HL-60/S4 treated with phorbol 12-myristate 13-acetate at 8.2 ng/mL for 4 days and 3 days (cell line): ENCODE data around the gene CRTAC1.

Source experiments
- in situ Hi-C: fragments of 300-500 bp; cut with MboI; formaldehyde crosslinking; loops from 2 replicates; pipeline ENCODE4 v1.15.0; 2022; ENCODE audit warnings: low sequenced_read_pairs

The CRTAC1 gene

DNA sequence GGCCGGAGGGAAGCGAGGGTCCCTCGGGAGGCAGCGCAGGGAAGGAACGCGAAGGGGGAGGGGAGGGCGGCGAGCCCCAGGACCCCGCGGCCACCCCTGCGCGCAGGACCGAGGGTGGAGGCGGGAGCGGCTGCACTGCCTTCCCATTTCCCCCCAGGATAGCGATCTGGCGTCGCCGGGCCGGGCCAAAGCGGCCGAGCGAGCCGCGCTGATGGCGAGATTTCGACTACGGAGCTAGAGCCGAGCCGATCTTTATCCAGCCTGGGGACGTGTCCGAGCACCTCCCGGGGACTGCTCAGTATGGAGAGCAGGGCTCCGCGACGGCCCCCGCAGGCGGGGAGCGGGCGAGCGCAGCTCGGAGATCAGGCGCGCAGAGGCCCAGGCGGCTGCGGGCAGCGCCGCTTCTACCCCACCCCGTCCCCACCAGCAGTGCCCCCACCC, 590 bp upstream of the CRTAC1 start:
- in situ Hi-C loops, result loop anchor here (25.0 kb wide), 2 partner anchors 119 to 244 kb away; no protein-coding TSS in a partner anchor

DNA sequence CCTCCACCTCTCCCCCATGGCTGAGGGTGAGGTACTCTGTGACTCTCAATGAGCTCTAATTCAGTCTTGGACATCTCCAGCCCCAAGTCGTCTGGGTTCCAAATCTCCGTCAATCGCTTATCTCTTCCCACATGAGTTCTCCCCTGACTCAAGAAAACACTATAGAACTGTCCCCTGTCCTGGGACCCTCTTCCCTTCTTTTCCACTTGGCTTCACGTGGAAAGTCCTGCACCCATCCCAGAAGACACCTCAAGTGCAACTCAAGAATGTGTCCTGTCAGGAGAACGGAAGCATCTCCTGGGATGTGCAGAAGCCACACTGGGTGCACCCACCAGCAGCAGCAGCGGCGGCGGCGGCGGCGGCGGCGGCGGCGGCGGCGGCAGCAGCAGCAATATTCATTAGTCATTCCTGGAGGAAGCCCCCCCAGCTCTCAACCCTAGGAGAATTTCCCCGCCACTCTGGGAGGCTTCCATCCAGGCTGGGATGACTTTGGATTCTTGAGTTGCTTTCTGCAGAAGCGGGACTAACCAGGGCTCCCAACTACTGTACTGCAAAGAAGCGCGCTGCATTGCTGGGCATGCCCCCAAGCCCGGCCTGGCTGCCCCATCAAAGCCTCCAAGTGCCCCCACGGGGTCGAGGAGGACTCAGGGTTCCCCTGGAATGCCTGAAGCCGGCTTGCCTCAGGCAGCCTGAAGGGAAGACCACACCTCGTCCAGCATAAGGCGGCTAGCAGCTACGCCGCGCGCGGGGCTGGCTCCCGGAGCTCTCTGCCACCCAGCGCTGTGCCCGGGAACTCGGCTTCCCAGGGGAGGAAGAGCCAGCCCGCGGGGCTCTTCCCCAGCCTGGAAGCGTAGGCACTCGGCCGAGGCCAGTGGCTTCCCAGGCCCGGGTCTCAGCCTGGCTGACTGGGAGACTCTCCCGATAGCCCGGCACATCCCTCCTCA, 1.0 kb downstream of the CRTAC1 start:
- in situ Hi-C loops, result loop anchor here (25.0 kb wide), 2 partner anchors 117 to 242 kb away; no protein-coding TSS in a partner anchor

DNA sequence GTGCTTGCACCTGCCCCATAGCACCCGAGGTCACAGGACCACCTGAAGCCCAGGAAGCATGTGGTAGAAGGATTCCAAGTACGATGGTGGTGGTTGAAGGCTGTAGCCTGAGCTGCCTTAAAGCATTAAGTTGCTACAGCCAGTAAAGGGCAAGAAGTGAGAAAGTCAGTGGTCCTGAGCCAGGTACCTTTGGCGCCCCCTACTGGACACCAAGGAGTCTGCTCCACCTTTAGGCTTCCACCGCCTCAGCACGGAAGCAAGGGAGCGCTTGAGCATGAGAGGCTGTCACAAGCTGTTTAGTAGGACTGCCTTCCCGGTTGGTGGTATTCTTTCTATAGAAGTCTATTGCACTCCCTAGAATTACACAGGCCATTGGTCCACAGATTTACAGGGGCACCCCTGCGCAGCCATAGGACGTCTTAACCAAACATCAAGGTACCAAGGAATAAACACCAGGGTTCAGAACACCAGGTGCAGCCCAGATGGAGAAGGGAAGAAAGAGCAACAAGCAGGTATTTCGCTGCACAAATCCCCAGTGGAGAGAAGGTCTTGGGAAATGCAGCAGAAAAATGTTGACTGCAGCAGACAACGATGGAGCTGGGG, 2.2 kb downstream of the CRTAC1 start:
- in situ Hi-C loops, result loop anchor here (25.0 kb wide), 2 partner anchors 116 to 241 kb away; no protein-coding TSS in a partner anchor

DNA sequence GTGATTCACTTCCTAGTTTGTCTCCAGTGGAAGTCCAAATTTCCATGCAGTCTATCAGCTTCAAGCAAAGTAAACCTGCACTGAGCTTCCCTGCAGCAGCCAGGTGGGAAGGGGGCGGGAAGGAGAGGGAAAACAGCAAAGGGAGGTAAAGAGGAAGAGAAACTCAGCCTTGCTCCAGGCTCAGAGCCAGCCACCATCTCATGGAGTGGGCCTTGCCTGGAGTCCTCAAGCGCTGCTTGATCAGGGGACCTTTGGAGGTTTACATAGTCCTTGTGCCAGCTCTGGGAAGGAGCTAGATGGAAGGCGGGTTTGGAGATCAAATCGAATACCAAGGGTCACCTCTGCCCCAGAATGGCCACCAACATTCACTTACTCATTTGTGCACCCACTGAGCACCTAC, 7.4 kb downstream of the CRTAC1 start:
- in situ Hi-C loops, result no loop called here

DNA sequence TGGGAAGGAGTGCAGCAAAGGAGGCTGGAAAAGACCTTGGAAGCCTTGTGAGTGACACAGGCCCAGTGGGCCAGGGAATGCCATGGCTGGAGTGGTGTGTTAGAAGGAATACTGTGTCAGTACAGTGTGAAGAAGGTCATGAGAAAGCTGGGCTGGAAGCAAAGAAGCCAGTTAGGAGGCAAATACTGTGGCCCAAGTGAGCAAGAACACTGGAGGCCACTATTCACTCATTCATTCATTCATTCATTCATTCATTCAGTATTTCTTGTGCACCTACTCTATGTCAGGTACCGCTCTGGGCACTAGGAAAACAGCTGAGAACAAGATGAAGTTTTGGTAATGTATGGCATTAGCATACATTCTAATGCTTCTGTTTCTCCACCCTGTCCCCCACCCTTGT, 9.6 kb downstream of the CRTAC1 start:
- in situ Hi-C loops, result no loop called here

DNA sequence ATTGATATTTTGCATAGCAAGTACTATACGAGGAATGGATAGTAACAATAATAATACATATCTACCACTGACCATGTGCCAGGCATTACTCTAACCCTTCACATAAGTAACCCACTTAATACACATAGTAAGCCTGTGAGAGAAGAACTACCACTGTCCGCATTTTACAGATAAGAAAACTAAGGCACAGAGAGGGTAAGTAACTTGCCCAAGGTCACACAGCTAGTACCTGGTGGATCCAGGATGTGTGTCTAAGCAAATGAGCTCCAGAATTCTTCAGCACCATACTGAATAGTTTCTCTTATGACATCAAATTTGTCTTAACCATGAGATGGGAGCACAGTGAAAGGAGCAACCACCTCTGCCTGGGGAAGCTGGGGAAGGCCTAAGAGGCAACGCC, 10.2 kb downstream of the CRTAC1 start:
- in situ Hi-C loops, result no loop called here

DNA sequence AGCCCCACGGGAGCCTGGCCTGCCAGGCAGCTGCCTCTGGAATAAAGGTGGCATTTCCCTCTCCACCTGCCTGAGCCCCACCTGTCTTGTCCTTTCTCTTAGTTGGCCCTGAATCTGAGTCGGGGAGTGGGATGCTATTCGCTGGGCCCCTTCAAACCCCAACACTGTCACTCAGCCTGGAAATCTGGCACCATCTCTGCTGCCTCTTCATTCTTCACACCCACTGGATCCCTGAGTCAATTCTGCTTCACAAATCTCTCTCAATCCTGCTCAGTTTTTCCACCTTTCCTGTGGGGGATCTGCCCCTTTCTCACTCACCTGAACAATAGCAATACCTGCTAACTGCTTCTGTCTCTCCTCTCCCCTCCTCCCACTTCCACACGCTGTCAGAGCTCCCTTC, 10.6 kb downstream of the CRTAC1 start:
- in situ Hi-C loops, result no loop called here

DNA sequence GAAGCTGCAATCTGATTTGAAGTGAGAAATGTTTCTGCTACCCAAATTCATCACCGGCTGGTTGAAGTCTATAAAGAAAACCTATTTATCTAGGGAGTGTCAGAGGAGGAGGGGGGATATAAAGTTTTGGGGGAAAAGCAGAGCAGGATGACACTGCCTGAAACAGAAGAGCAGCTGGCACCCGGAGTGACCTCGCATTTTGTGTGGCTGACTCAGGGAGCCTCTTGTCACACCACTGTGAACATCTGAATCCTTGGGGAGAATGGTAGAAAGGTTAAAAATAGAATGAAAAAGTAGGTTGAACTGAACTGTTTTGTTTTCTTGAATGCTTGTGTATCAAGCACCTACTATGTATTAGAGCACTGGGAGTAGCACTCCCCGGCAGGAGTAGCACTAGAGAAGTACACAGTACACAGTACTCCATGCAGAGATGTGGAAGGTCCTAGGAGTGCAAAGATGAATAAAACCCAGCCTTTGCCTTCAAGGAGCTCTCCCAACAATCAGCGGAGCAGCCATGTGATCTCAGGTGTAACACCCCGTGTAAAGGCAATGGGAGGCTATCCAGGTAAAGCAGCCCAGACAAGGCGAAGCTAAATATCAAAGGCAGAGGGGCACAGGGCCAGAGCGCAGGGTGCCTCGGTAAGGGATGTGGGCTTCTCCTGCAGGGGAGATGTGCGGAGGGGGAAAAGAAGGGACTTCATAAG, 13.5 kb downstream of the CRTAC1 start:
- in situ Hi-C loops, result no loop called here

DNA sequence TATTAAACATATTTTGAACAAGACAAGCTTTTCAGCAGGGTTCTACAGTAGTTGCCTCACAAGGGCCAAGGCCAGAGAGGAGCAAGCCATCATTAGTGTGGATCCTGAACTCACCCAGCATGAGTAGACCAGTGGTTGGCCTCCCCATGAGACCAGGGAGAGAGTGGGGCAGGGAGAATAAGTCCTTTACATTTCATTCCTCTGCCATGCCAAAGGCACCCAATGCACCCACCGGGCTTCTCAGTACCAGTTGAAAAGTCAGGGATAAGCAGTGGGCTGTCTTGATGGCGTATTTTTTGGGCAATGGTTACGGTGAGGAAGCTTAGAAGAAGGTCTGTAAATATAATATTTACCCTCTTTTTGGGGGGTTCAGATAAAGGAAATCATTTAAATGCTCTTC, 16.6 kb downstream of the CRTAC1 start:
- in situ Hi-C loops, result no loop called here

DNA sequence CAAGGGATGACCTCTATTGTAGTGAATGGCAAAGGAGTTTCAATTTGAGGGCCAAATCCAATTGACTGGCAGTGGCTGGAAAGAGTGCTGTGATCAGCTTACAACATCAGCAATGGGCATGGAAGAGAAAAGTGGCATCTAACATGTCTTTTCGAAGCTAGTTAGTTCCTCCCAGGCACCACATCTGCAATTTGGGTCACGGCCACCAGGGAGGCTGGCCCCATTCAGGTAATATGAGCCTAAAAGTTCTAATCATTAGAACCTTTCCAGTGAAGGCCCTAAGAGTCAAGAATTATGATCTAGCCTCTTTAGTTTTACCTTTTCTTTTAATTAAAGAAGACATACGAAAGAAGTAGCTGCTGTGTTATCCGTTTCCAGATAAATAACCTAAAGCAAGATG, 17.3 kb downstream of the CRTAC1 start:
- in situ Hi-C loops, result no loop called here

DNA sequence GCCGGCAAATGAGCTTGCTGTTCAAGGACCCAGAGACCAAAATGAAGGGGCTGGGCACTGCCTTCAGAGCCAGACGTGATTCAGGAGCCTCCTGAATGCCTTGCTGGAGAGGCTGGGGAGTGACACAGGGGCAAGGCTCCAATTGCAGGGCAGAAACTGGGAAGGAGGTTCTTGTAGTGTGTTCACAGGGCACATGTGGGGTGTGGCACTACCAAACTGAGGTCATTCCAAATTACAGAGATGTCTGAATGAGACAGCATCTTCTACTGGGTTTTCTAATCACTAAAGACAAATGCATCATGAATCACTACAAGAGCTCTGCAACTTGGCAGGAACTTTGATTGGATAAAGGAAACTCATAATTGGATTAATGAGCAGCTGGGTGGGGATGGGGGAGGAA, 17.8 kb downstream of the CRTAC1 start:
- in situ Hi-C loops, result no loop called here

DNA sequence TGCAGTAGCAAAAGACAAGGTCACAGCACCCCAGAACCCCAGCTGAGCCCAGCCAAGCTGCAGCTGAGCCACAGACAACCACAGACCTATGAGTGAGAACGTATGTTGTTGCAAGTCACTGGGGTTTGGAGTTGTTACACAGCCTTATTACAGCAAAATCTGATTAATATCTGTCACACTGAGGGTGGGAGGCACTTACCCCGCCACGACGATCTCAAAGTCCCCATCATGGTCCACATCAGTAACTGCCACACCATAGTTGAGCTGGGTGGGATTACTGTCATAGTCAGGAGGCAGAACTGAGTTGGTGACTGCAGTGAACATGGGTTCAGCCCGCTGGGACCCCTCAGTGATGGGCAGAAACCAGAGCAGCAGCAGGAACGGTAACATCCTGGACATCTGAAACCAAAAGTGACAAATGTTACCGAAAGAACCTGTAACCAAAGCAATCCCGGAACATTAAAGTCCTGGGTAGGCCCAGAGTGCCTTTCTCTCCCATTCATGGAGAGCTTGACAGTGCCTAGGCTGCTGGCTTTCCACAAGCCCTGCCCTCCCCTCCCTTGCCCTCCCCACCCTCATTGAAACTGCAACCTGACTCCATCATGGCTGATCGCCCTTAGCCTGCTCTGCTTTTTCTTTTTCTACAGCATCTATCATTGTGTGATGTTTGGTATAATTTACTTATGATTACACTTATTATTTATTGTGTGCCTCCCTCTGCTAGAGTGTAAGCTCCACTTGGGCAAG, 19.3 kb downstream of the CRTAC1 start:
- in situ Hi-C loops, result no loop called here

DNA sequence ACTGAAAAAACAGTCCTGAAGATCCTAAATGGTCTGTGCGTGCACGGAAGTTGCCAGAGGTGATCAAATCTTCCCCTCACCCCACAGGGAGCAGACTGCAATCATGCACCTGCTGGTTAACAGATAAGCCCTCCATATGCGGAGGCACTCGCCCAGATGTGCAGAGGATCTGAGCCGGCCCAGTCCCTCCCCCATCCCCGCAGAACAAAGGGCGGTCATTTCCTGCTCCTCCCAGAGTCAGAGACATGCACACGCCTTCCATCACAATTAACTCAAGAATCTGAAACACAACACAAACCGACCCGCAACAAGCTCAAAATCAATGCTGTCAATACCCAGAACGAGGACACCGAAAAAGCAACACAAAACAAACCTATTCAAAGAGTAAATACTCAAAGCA, 24.2 kb downstream of the CRTAC1 start:
- in situ Hi-C loops, result no loop called here

DNA sequence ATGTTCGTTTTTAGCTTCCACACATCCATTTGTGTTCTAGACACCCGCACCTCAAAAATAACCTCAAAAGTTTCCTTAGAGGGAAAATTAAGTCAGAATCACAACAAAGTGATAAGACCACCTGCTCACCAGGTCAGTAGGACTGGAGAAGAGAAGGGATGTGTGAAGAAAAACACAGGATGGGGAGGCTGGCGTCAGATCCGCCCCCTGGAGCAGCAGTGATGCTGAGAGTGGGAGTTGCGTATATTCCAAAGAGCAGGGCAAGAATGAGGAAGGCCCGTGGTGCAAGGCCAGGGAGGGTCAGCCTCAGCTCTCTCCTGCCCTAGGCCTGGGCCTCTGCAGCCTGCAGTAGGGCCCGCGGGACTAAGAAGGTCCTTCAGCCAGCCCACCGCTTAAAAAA, 28.7 kb downstream of the CRTAC1 start:
- in situ Hi-C loops, result no loop called here

DNA sequence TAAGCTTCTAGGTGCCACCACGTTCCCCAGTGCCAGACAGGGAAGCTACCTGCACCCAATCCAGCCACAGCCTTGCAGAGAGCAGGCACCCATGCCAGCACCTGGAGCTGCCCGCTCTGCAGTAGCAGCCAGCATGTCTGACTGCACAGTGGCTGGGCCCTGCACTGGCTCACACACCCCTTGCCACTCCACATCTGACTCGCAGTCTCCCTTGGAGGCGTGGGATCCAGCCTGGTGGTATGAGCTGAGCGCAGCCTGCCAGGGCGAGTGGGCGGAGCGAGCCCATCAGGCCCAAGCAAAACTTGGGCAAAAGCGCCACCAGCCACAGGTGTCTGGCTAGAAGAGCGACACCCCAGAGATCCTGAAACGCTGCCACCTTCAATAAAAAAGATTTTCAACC, 30.1 kb downstream of the CRTAC1 start:
- in situ Hi-C loops, result no loop called here

DNA sequence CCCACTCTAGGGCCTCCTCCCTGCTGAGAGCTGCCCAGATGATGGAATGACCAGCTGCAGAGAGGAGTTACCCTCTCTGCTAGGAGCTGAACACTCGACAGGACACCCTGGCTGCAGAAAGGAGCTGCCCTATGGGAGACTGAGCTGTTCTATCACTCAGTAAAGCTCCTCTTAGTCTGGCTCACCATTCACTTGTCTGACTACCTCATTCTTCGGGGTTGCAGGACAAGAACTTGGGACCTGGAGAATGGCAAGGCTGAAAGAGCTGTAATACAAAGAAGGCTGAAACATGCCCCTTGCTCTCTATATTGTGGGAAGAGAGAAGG, 30.5 kb downstream of the CRTAC1 start:
- in situ Hi-C loops, result no loop called here

DNA sequence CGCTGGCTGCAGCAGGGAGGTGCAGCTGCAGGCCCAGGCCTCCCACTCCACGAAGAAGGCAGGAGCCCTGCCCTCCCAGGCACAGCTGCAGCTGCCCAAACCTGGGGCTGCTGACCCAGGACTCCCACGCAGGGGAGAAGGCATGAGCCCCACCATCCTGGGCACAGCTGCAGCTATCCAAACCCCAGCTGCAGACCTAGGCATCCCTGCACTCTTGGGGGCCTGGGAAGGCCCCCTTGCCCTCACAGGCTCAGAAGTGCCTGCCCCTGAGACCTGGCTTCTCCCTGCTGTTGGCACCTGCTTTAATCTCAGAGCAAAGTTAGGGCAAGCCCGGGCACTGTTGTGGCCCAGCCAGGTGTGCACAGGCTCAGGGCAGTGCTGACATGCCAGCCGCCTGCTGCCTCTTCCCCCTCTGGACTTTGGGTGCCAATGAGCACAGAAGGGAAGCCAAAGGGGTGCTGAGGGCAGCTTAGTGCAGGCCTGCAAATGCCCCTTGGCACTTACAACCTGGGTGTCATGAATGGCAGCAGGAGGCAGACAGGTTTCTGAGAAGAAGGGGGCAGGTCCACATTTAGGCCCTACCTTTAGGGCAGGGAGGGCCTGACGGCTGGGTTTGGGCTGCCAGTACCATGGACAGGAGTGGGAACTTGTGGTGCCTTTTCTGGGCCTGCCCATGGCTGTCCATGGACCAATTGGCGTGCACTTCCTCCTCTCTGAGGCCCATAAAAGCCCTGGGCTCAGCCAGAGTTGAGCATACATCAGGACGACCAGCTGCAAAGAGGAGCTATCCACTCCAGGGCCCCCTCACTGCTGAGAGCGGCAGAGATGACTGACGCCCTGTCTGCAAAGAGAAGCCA, 31.1 kb downstream of the CRTAC1 start:
- in situ Hi-C loops, result no loop called here

DNA sequence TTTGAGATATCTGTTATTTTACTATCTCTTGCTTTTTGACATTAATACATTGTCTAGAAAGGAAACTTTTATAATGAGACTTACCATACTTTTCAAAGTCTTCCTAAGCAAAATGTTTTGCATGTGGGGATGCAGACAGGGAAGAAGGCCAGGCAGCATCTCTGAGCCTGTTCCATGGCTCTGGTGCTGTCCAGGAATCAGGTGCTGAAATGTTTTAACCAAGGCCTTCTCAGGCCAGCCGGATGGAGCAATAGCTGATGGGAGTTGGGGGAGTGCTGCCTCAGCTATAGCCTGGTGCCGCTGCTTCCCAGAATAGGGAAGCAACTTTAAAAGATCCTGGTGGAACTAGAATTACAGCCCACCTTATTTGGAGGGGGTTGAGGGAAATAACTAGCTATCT, 38.5 kb downstream of the CRTAC1 start:
- in situ Hi-C loops, result no loop called here

DNA sequence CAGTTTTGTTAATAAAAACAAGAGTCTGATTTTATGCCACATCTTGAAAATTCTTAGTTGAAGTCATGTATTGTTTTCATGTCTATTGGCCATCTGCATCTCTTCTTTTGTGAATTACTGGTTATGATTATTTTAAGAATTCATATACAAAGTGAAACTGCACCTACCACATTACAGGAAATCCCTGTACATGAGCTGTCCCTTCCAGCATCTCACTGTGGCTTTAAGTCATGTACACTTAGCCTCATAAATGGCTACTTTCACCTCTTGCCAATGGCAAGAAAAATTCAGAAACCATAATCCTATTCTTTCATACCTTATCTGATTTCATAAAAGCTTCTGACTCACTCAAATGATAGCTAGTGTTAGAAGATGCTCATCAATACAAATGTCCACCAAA, 48.6 kb downstream of the CRTAC1 start:
- in situ Hi-C loops, result no loop called here

DNA sequence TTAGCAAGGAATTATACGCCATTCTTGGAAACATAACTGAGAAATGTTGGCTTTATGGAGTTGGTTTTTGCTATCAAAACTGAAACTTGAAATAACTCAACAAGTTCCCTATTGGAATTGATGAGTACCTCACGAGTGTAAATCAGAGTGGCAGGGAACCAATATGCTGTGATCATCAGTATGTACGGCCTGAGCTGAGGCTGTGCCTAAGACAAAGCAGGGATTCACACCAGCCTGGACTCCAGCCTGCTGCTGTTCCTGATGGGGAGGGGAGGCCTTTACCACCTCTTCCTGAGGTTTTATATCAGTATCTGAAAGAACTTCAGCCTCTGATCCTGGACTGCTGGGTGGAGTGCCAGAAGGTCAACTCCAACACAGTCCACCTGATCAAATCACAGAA, 52.7 kb downstream of the CRTAC1 start:
- in situ Hi-C loops, result no loop called here
